Left kidney (tissue), 2 donors: ENCODE data around the gene STOML2. TPM values are rescaled to one million over a fixed set of nuclear protein-coding genes. Genes with fewer than 3 reads are reported as not detected.

Experiments used
- DNase-seq: peaks from one replicate; pipeline ENCODE4 v3.0.0-alpha.2; 2013
- polyA plus RNA-seq: library from polyadenylated mRNA; unstranded; fragments of 120-200 nt; gene quantifications from one replicate; pipeline ENCODE4 v1.2.1, GENCODE V29; 2013; ENCODE audit not compliant: insufficient read length

The STOML2 gene
- polyA plus RNA-seq, 1 donor, result 125 TPM

GRCh38 chr9:35073279-35073612 lies 29.7 kb downstream of the STOML2 start:
- DNase-seq, result no peak

GRCh38 chr9:35072461-35073278 lies 30.3 kb downstream of the STOML2 start, which contains the start of gene VCP:
VCP (minus strand) TSS chr9:35072625; CDS start chr9:35072353, 272 bp downstream.
- DNase-seq, result peak; percentile 97

GRCh38 chr9:35071814-35072460 lies 31.0 kb downstream of the STOML2 start:
- peak; percentile 69 for DNase-seq

GRCh38 chr9:35070823-35071813 lies 31.8 kb downstream of the STOML2 start:
- DNase-seq, result peak; percentile 22

GRCh38 chr9:35069020-35069419 lies 33.9 kb downstream of the STOML2 start:
- no peak for DNase-seq

GRCh38 chr9:35067056-35067455 lies 35.9 kb downstream of the STOML2 start:
- no peak for DNase-seq

- no peak for DNase-seq
Observed at GRCh38 chr9:35060548-35061207, 42.3 kb downstream of the STOML2 start.

- no peak for DNase-seq
Observed at GRCh38 chr9:35059438-35059837, 43.5 kb downstream of the STOML2 start.

GRCh38 chr9:35057271-35057620 lies 45.7 kb downstream of the STOML2 start:
- DNase-seq, result no peak

- DNase-seq, result no peak
Observed at GRCh38 chr9:35056571-35057270, 46.2 kb downstream of the STOML2 start.

GRCh38 chr9:35054871-35055644 lies 47.9 kb downstream of the STOML2 start:
- DNase-seq, result no peak

- DNase-seq, result no peak
Observed at GRCh38 chr9:35054185-35054835, 48.6 kb downstream of the STOML2 start.

- DNase-seq, result no peak
Observed at GRCh38 chr9:35051069-35051967, 51.6 kb downstream of the STOML2 start.

Other genes with a start within 250 kb of the STOML2 start
- gene PHF24, start 144.8 kb downstream of the STOML2 start, polyA plus RNA-seq, result 0.33 TPM
- 9.3 TPM for gene DNAJB5, start 113.4 kb downstream of the STOML2 start, polyA plus RNA-seq
- gene VCP, start 30.5 kb downstream of the STOML2 start, polyA plus RNA-seq, result 250 TPM
- 58.0 TPM for gene FANCG, start 23.2 kb downstream of the STOML2 start, polyA plus RNA-seq
- gene PIGO, start 6.5 kb downstream of the STOML2 start, polyA plus RNA-seq, result 36.9 TPM
- gene ATOSB, start 12.7 kb upstream of the STOML2 start, polyA plus RNA-seq, result 12.0 TPM
- 27.8 TPM for gene UNC13B, start 58.9 kb upstream of the STOML2 start, polyA plus RNA-seq